GM12872 (cell line): ENCODE data around the gene CREM.

Experiments
- TF ChIP-seq, protein P1 (sequence below): IDR thresholded peaks from 3 replicates; pipeline ENCODE4 v1.5.1; 2011; ENCODE audit warnings: low read depth, mild to moderate bottlenecking, low read length, moderate library complexity; ENCODE audit not compliant: insufficient read depth

Gene CREM

DNA sequence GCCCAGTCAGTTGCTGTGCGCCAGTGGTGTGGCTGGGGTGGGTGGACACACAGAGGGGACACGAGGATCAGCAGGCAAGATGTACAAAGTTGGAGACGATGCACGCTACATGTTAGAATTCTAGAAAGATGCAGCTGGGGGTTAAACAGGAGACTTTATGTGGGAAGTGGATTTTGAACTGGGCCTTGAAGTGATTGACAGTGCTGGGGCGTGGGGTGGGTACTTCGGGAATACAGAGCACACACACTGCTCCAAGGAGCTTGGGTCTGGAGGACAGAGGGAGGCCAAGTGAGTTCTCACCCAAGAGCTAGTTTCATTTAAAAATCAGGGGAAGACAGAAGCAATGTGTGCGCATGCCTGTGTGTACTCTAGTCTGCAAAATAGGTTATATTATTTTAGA lies 87.1 kb downstream of the CREM start:
- TF ChIP-seq, protein P1, sequence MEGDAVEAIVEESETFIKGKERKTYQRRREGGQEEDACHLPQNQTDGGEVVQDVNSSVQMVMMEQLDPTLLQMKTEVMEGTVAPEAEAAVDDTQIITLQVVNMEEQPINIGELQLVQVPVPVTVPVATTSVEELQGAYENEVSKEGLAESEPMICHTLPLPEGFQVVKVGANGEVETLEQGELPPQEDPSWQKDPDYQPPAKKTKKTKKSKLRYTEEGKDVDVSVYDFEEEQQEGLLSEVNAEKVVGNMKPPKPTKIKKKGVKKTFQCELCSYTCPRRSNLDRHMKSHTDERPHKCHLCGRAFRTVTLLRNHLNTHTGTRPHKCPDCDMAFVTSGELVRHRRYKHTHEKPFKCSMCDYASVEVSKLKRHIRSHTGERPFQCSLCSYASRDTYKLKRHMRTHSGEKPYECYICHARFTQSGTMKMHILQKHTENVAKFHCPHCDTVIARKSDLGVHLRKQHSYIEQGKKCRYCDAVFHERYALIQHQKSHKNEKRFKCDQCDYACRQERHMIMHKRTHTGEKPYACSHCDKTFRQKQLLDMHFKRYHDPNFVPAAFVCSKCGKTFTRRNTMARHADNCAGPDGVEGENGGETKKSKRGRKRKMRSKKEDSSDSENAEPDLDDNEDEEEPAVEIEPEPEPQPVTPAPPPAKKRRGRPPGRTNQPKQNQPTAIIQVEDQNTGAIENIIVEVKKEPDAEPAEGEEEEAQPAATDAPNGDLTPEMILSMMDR: no peak

DNA sequence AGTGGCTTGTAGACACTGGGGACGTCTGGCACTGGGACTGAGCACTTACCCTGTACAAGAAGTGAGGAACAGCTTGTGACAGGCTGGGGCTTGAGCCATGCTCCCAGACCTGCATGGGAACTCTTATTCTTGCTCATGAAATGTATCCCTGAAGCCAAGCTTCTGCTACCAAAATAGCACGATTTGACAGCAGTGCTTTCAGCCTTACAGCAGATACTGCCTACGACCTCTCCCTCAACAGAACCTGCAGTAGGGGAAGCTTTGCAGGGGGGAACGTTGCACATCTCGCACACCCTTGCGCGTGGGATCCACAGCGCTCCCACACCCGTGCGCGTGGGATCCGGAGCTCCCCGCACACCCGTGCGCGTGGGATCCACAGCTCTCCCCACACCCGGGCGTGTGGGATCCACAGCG lies 88.0 kb downstream of the CREM start:
- TF ChIP-seq, protein P1: no peak

DNA sequence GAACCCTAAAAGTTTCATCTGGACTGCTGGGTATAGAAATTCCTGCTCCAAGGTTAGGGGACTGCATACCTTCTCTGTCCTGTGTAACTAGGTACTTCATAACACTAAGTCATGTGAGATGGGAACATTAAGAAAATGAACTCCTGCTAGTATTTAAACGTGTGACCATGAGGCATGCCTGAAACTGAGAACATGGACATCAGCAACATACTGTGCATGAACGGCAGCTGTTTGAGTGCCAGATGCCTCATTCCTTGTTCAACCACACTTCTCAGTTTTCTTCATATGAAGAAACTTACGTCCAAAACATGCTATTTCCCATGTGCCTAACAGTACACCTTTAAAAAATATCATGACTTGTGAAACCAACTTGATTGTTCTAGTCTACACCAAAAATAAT lies 88.5 kb downstream of the CREM start:
- TF ChIP-seq, protein P1: no peak

DNA sequence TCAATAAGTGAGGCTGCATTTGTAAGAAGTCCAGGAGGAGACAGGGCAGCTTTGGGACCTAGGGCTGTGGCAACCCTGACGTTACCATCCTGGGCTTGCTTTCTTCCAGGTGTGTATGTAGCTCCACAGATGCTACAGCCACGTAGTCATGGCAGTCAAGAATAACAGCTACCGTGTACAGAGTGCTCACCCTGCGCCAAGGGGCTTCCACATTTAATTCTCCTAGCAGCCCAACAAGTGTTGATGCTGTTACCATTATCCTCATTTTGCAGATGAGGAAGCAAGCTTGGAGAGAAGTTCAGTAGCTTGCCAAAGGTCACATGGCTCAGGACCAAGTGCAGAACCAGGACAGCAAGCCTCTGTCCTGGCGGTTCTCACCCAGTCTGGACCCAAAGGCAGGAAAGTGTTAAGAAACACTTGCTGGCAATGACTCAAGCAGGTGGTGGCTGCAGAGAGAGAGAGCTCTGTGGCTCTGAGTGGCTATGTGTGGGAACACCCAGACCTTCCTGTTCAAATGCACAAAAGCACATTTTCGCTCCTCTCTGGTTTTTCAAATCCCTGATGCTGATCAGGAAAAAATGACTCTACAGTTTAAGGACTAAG lies 89.8 kb downstream of the CREM start:
- TF ChIP-seq, protein P1: no peak

DNA sequence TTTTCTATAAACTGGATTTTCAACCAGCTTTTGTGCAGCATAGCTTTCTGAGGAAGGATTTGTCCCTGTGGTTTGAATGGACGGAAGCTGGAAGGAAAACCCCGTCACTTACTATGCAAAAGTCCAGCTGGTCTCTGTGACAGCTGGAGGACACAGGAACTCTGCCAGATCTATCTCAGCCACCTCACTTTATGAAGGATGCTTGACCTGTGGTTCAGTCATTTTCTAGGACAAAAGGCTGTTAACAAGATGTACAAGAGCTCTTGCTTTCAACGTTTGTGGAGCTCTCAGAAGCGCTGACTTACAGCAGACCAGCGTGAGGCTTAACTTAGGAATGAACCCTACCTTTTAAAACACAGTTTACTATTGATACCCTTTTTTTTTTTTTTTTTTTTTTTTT lies 90.8 kb downstream of the CREM start:
- TF ChIP-seq, protein P1: no peak

DNA sequence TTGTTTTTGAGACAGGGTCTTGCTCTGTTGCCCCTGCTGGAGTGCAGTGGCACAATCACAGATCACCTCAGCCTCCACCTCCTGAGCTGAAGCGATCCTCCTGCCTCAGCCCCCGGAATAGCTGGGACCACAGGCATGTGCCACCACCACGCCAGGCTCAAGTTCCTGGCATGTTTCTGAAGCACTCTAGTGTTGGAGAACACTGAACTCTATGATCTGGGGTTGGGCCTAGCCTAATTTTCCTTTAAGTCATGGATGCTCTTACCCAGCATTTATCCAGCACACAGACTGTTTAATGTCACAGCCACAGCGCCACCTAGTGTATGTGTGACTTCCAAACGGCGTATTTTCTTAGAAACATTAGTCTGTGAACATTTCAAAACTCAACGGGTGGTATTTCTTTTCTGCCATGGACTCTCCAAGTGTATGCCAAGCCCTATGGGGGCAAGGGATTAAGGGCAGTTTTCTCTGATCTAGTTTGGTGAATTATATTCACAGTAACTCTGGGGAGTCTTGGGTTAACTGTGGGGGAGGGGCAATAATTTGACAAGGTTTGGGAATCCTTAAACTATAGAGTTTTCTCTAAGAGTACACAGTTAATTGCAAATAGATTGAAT lies 91.8 kb downstream of the CREM start:
- TF ChIP-seq, protein P1: peak; percentile 64

DNA sequence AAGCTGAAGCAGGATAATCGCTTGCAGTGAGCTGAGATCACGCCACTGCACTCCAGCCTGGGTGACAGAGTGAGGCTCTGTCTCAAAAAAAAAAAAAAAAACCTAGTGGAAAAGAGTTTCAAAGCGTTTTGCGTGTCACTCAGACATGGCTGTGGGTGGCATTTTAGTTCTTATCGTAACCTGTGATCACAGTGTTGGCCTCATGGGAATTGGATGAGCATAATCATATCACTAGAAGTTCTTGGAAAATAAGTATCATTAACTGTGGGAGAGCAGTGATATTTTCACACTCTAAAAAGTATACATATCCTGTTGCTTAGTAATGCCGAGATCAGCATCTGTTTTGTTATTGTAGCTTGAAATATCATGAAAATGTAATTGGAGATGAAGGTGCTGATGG lies 92.6 kb downstream of the CREM start:
- TF ChIP-seq, protein P1: no peak
